A673 (cell line): ENCODE data around the gene NFU1.

Experiments used
- CTCF ChIP-seq: fragments of 300-800, 200-600 bp; sonication (generic); conservative IDR thresholded peaks from 2 replicates; pipeline ENCODE4 v1.5.1; 2017; ENCODE audit warnings: low read depth, mild to moderate bottlenecking, antibody characterized with exemption, low read length, moderate library complexity, mixed read lengths
- EZH2 ChIP-seq: fragments of 200-600 bp; sonication (generic); IDR thresholded peaks from 2 replicates; pipeline ENCODE4 v1.6.1; 2017; ENCODE audit warnings: borderline replicate concordance, low read depth, mild to moderate bottlenecking, mixed read lengths, antibody characterized with exemption, low read length; ENCODE audit not compliant: poor library complexity, severe bottlenecking

GRCh38 chr2:69483696-69484095, 46.5 kb upstream of the NFU1 start:
- TF ChIP-seq CTCF (no peak), EZH2 (no peak)
